Measurements from ENCODE around the gene ATXN7L1.

DNA sequence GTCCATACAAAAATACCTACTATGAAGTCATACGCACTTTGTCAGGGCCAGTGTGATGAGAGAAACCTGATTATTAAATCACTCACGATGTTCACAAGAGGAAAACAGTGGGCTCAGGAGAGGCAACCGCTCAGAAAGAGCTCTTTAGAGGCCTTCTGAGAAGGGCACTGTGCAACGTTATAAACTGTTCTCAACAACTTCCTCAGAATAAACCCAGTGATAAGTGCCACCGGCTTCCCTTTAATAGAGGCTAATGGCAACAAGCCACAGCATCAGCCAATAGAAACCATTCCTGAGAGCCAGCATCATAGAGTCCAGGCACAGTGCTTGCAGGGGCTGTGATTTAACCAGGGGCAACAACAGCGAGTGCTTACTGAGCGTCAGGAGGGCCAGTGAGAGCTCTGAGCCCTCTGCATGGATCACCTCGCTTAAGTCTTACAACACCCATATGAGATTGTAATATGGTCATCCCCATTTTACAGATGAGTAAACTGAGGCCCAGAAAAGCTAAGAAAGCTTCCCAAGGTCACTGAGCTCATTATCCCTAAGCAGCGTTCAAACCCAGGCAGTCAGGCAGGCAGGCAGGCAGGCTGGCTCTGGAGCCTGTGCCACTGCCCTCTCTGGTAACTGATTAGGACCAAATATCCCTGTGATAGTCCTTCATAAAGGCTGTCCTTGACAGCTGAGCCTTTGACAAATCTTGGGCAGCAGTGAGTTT lies 30.9 kb upstream of the ATXN7L1 start:
- TF ChIP-seq CTCF (IDR thresholded peaks at IDR 0.05) (no peak), POLR2A (IDR thresholded peaks at IDR 0.05) (no peak)
